Suprapubic skin (tissue), 4 donors: ENCODE data around the gene TRRAP.

ENCODE experiments used
- CTCF ChIP-seq, 2 donors: fragments of 200-600 bp in 1 of 2; fragments of 450-650 bp in 1 of 2; sonication (generic) in 1 of 2; IDR thresholded peaks; one replicate each; pipeline ENCODE4 v1.5.1; 2016 to 2019; ENCODE audit warnings: antibody characterized with exemption in 2 of 2, mild to moderate bottlenecking in 1 of 2, moderate library complexity in 1 of 2
- EP300 ChIP-seq: sonication (generic); formaldehyde crosslinking; IDR thresholded peaks from one replicate; pipeline ENCODE4 v1.6.1; 2017; ENCODE audit warnings: antibody characterized with exemption
- POLR2A ChIP-seq, 2 donors: fragments of 450-650 bp; IDR thresholded peaks; one replicate each; pipeline ENCODE4 v1.6.1; 2017; ENCODE audit warnings: antibody characterized with exemption in 2 of 2, mild to moderate bottlenecking in 2 of 2, moderate library complexity in 2 of 2
- POLR2AphosphoS5 ChIP-seq, 3 donors: sonication (generic); formaldehyde crosslinking; IDR thresholded peaks; one replicate each; pipeline ENCODE4 v1.6.1; 2017; ENCODE audit warnings: antibody characterized with exemption in 3 of 3

GRCh38 chr7:98982686-98983085, 104.4 kb downstream of the TRRAP start:
- TF ChIP-seq POLR2AphosphoS5 (IDR thresholded peaks at IDR 0.05) (no peak), CTCF (IDR thresholded peaks at IDR 0.05) (no peak), POLR2A (IDR thresholded peaks at IDR 0.05) (no peak), EP300 (no peak)
